RCC 7860 (cell line): ENCODE results near the gene GASK1A.
"Not testable (repeated sequence)": the region's sequence is repeated elsewhere in the genome, so short reads cannot be mapped to it uniquely, and the experiment has no call there.

Experiments used
- DNase-seq: peaks from one replicate; pipeline ENCODE4 v3.0.0-alpha.2; 2015; ENCODE audit warnings: low spot score
- FAIRE-seq: peaks from 2 replicates; lab custom pipeline; 2012; peaks lifted over from hg19 to GRCh38; lab: Jason Lieb, UNC

The GASK1A gene

GRCh38 chr3:43055806-43056770, 77.0 kb downstream of the GASK1A start:
- FAIRE-seq (no peak), DNase-seq (no peak)

DNA sequence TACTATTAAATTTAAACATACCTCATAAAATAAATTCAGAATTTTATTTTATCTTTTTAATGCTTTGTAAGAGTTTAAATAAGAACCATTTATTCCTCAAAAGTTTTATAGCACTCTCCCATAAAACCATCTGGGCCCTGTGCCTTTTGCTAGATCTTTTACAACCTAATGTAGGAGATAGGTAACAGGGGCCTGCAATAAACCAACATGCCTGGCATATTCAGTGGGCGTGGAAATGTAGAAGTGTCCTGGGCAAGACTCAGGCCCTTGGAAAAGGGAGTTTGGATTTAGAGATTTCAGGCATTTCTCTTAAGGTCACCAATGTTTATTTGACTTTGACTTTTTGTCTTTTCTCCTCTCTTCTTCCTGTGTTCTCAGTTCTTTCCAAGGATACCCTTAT, 80.3 kb downstream of the GASK1A start:
- FAIRE-seq (no peak), DNase-seq (no peak)

DNA sequence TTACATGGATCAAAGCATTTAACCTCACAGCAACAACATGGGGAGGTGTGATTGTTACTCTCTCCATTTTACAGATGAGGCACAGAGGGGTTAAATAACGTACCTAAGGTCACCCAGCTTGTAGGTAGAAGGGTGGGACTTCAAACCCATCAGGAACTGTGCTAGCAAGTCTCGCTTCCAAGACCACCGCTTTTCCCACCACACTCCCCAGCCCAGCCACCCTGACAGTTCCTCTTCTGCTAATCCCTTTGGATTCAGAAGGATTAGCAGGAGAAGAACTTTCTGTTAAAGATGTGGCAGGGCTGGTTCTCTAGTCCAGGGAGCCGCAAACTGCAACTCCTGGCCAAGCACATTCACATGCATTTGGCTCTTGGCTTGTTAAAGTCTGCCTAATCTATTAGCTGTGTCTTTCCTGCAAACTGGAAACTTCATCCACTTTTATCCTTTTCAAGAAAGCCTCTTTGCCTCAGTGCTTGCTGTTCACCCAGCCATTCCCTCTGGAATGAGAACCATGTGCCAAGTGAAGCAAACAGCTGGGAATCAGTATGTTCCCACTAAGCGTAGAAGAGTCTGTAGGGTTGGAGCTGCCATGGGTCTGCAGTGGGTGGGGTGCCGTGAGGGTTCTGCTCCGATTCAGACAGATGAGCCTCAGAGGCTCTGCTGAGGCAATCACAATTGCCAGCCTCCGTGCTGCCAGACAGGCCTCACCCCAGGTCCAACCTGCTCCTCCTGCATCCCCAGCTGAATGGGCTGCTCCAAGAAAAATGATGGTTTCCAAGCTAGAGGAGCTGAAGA, 82.2 kb downstream of the GASK1A start:
- no peak for DNase-seq
- FAIRE-seq: no peak

DNA sequence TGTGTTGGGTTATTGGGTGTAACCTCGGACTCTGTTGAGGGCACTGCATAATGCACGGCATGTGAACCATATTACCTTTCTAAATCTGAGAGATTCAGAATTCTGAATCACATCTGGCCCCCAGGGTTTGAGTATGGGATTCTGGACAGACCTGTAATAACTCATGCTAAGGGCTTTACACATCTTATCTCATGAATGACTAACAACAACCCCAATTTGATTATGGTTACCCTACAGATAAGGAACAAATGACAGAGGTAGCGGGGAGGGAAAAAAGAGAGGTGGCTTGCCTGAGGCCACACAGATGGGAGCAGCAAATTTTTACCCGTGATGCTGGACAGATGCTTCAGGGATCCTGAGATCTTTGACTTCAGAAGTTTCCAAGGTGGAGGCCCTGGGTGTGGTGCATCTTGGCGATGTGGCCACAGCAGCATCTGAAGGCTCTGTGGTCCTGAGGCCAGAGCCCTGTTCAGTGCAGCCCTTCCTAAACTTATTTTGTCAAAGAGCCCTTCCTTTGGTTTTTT, 83.0 kb downstream of the GASK1A start:
- DNase-seq: no peak
- no peak for FAIRE-seq

DNA sequence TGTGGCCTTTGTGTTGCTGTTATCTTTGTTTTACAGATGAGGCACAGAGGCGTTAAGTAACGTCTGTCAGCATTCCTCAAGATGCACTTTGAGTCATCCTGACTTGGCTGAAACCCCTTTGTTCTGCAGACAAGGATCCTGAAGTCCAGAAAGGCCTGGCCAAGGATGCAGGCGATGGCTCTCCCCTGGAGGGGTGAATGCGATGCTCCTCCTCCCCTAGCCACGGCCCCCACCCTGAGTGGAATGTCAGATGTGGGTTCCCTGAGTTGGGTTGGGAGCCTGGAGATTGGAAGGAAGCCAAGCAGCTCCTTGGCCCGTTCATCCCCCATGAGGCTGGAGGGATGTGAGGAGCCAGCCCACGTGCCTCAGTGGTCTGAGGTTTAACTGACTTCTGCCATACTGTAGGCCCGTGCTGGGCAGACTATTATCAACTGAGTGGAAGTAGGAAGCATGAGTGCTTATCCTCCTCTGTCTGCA, 83.5 kb downstream of the GASK1A start:
- DNase-seq (no peak), FAIRE-seq (no peak)

- DNase-seq: no peak
- FAIRE-seq: no peak
Measured at GRCh38 chr3:43063114-43063513, 84.0 kb downstream of the GASK1A start.

- FAIRE-seq, DNase-seq: not testable (repeated sequence)
Measured at GRCh38 chr3:43070670-43071069, 91.6 kb downstream of the GASK1A start.

- DNase-seq: no peak
- FAIRE-seq: no peak
Measured at GRCh38 chr3:43071313-43071893, 92.3 kb downstream of the GASK1A start.

- no peak for FAIRE-seq
Measured at GRCh38 chr3:43072361-43072760, 93.2 kb downstream of the GASK1A start.

DNA sequence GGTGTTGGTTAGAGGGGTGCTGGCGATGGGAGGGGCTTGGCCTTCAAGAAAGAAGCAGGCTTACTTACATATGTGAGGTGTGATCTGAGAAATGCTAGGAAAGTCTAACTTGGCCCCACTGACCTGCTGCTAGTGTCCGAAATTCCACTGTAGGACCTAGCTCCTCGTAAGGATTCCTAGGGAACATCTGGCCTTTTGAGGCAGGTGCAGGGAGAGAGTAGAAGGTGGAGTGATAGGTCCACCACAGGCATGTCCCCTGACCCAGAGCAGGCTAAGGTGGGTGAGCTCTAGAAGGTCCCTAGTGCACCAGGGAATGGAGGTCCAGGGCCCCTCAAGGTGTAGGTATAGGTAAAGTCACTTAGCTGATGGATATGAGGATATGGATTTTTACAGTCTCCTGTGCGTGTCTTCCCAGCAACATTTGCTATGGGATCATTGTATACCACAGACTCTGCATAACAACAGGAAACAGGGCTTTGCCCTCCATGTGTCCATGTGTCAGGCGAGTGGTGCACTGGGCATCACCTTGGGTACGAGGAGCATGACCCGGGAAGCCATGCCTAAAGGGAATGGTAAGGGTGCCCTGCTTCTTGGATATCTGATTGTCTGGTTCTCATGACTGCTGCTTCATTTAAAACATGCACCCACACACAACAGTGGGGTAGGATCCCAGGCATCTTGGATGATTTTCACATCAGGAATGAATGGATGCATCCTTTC, 94.2 kb downstream of the GASK1A start:
- DNase-seq (no peak), FAIRE-seq (no peak)

More at GRCh38 chr3:43072361-43072760, 93.2 kb downstream of the GASK1A start:
- no peak for DNase-seq

DNA sequence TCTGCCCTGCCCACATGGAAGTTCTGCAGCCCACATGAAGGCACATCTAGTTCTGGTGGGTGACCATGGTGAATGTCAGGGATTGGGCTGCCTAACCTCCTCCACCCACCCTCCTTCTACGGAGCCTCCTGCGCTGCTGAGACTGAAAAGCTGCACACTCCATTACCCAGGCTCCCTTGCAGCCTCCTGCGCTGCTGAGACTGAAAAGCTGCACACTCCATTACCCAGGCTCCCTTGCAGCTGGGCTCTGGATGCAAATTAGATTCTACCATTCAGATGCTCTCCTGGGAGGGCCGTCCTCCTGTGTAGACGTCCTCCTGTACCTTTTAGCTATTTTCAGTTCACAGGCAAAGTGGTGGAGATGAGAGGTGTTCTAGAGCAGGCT, 94.7 kb downstream of the GASK1A start:
- FAIRE-seq (no peak), DNase-seq (no peak)

DNA sequence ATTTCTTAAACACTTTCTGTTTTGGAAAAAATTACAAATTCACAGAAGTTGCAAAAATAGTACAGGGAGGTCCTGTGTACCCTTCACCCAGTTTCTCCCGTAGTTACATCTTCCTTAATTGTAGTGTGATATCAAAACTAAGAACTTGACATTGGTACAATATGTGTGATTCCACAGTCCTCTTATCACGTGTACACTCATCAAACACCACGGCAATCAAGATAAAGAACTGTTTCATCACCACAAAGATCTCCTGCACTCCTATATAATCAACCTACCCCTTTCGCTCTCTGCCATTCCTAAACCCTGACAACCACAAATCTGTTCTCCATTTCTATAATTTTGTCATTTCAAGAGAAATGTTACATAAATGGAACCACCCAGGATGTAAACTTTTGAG, 95.4 kb downstream of the GASK1A start:
- DNase-seq: no peak
- FAIRE-seq: no peak

DNA sequence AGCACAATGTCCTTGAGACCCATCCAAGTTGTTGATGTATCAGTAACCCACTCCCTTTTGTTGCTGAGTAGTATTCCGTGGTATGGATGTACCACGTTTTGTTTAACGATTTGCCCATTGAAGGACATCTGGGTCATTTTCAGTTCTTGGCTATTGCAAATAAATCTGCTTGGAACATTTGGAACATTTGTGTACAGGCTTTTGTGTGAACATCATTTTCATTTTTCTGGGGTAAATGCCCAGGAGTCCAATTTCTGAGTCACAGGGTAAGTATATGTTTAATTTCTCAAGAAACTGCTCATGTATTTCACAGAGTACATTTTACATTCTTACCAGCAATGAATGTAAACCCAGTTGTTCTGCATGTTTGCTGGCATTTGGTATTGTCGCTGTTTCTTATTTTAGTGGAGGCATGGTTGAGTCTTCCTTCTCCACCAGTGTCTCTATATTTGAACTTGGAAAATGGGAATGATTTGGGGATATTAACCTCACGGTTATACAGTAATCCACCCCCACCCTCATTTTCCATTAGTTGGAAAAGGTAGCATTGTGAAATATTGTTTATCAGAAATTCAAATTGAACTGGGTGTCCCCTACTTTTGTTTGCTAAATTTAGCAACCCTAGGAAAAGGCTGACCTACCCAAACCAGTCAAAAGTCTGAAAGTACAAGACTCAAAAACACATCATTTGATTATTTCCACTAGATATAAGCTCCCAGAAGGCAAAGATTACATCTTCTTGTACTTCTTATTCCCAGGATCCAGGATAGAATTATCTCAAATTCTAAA, 96.0 kb downstream of the GASK1A start:
- no peak for FAIRE-seq
- no peak for DNase-seq

DNA sequence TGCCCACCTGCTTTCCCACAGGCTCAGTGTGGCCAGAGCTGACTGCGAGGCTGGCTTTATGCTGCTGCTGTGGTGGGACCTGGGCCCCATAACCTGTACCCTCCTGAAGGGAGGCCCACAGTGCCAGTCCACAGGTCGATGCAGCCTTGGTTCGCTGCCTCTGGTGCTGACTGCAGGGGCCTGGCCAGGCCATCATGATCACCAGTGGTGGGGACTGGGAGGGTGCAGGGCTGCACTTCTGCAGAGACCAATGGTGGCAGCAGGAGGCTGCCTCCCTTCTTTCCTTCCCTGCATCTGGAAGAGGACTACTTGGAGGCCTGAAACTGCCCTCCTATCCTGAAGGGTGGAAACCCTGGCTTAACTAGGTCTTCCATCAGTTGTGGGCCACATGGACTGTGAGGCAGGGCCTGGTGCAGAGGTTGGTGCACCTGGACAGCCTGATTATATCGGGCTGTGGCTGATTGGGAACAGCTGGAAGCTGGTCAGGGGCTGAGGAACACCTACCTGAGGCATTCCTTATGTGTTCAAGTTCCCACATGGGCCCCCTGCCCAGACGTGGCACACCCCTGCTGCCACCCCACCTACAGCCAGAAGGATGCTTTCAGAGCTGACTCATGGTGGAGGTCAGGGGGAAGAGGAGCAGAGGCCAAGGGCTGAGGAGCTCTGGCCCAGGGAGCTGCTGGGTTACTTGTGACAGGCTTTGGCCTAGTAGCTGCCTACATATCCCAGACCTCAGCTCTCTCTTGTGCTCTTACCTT, 97.0 kb downstream of the GASK1A start:
- FAIRE-seq (no peak), DNase-seq (no peak)

DNA sequence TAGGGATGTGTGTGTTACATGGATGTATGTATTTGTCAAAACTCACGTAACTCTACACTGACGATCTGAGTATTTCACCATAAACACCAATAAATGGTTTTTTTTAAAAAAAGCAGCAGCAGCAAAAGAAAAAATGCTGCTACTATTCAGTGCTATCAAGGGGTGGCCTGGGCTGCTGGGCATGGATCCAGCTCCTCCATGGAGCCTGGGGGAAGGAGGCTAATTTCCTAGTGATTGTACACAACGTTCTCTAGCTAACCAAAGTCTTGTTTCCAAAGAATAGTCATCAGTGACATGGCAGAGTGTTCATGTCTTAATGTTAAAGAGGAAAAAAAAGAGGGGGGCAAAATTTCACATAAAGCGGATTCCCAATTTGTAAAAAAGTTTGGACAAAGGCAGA, 97.7 kb downstream of the GASK1A start:
- FAIRE-seq (no peak), DNase-seq (no peak)

GRCh38 chr3:43077261-43077660, 98.2 kb downstream of the GASK1A start:
- FAIRE-seq (no peak), DNase-seq (no peak)

GRCh38 chr3:43077707-43078106, 98.6 kb downstream of the GASK1A start:
- DNase-seq (no peak), FAIRE-seq (no peak)

GRCh38 chr3:43079536-43080332, 100.6 kb downstream of the GASK1A start:
- FAIRE-seq: no peak

More at GRCh38 chr3:43079536-43080332, 100.6 kb downstream of the GASK1A start:
- no peak for DNase-seq
